K562 (cell line): ENCODE measurements around the gene ASPDH. TPM values are rescaled to one million over a fixed set of nuclear protein-coding genes. Genes with fewer than 3 reads are reported as not detected.

Source experiments
- E4F1 ChIP-seq: fragments of 250-450 bp; sonication (Bioruptor Pico); IDR thresholded peaks from 2 replicates; pipeline ENCODE4 v1.5.0; 2021; ENCODE audit warnings: mild to moderate bottlenecking, borderline replicate concordance
- ESRRB ChIP-seq: fragments of 250-450 bp; sonication (Bioruptor Pico); IDR thresholded peaks from 2 replicates; pipeline ENCODE4 v1.5.0; 2020; ENCODE audit warnings: mild to moderate bottlenecking, moderate library complexity, borderline replicate concordance
- FOSL1 ChIP-seq: fragments of 200-800 bp; sonication (Bioruptor generic); conservative IDR thresholded peaks from 2 replicates; pipeline ENCODE4 v1.6.1; 2016; ENCODE audit warnings: missing genetic modification characterization, missing compliant biosample characterization
- FOXM1 ChIP-seq, 2 experiments: fragments of 450-650 bp in 1 of 2; sonication (generic) in 1 of 2; formaldehyde crosslinking in 1 of 2; IDR thresholded peaks; 2 replicates each; pipeline versions ENCODE4 v1.6.1 to v1.9.0; 2017 to 2022; ENCODE audit warnings: low read depth in 2 of 2, mild to moderate bottlenecking in 2 of 2, missing genetic modification reagents in 1 of 2, moderate library complexity in 1 of 2
- FOXP1 ChIP-seq: sonication (generic); formaldehyde crosslinking; IDR thresholded peaks from 2 replicates; pipeline ENCODE4 v1.8.0; 2022; ENCODE audit warnings: mild to moderate bottlenecking, missing genetic modification reagents
- HDAC6 ChIP-seq: IDR thresholded peaks from 2 replicates; pipeline ENCODE4 v1.6.1; 2012; ENCODE audit warnings: low read depth, mild to moderate bottlenecking, control low read depth, inconsistent platforms, low read length, moderate library complexity
- NRF1 ChIP-seq, 2 experiments: fragments of 450-650 bp; IDR thresholded peaks in 1 of 2; conservative IDR thresholded peaks in 1 of 2; 2 replicates each; pipeline ENCODE4 v1.6.1; 2014; ENCODE audit warnings: mild to moderate bottlenecking in 2 of 2
- POLR2B ChIP-seq: fragments of 450-650 bp; IDR thresholded peaks from 2 replicates; pipeline ENCODE4 v1.6.1; 2018; ENCODE audit warnings: low read depth; ENCODE audit not compliant: partially characterized antibody
- PRMT5 ChIP-seq: sonication (generic); formaldehyde crosslinking; IDR thresholded peaks from 2 replicates; pipeline ENCODE4 v1.5.0; 2020; ENCODE audit warnings: missing genetic modification reagents
- THAP12 ChIP-seq: fragments of 250-450 bp; sonication (Bioruptor Pico); IDR thresholded peaks from 2 replicates; pipeline ENCODE4 v1.9.0; 2021; ENCODE audit warnings: mild to moderate bottlenecking, inconsistent platforms
- YBX1 ChIP-seq: fragments of 450-650 bp; IDR thresholded peaks from 2 replicates; pipeline ENCODE4 v1.7.1; 2016; ENCODE audit warnings: mild to moderate bottlenecking
- ZNF12 ChIP-seq: sonication (generic); formaldehyde crosslinking; IDR thresholded peaks from 2 replicates; pipeline ENCODE4 v1.4.0; 2020; ENCODE audit warnings: mild to moderate bottlenecking, missing genetic modification reagents
- ZNF232 ChIP-seq: sonication (generic); formaldehyde crosslinking; IDR thresholded peaks from 2 replicates; pipeline ENCODE4 v1.8.0; 2022; ENCODE audit warnings: mild to moderate bottlenecking, missing genetic modification reagents
- polyA plus RNA-seq, 8 experiments: library from polyadenylated mRNA; depleted of rRNA in 4 of 8; stranded (reverse) in 5 of 8; unstranded in 3 of 8; fragments of >200 nt; fragmentation: Nextera tagmentation in 2 of 8; fragmentation: Illumina TruSeq in 1 of 8; extraction: Ambion mirVana in 2 of 8; extraction: Trizol in 1 of 8; gene quantifications; 2 replicates each; pipeline versions ENCODE4 v1.2.1 to v1.2.3, GENCODE V29; 2011 to 2014; ENCODE audit warnings: inconsistent platforms in 1 of 8, missing spikeins in 1 of 8
- total RNA-seq, 7 experiments: library from RNA; depleted of rRNA in 6 of 7; stranded (reverse); fragments of >200 nt in 6 of 7; fragmentation: Illumina TruSeq in 2 of 7; extraction: Trizol in 2 of 7; gene quantifications; 2 replicates each; pipeline versions ENCODE4 v1.2.1 to v1.2.3, GENCODE V29; 2011 to 2021; ENCODE audit warnings: low replicate concordance in 1 of 7
- TF ChIP-seq, protein P1 (sequence below): sonication (generic); formaldehyde crosslinking; IDR thresholded peaks from 2 replicates; pipeline ENCODE4 v1.8.0; 2022; ENCODE audit warnings: mild to moderate bottlenecking, missing genetic modification reagents
- TF ChIP-seq, protein P2 (sequence below): sonication (generic); formaldehyde crosslinking; IDR thresholded peaks from 2 replicates; pipeline ENCODE4 v1.8.1; 2023; ENCODE audit warnings: mild to moderate bottlenecking, missing genetic modification reagents

Gene ASPDH
- total and polyA plus RNA-seq, 9 of the 15 experiments (the other 6 are each of a cell fraction or from before 2014, with no cell fraction given): not detected

GRCh38 chr19:50478901-50479715, 34.6 kb downstream of the ASPDH start (continued):
- no peak for TF ChIP-seq FOXM1 (IDR thresholded peaks at IDR 0.05; ENCODE audit: low read depth)
- TF ChIP-seq FOXM1 (CRISPR knock-in tag; IDR thresholded peaks at IDR 0.05; ENCODE audit: low read depth): no peak
- TF ChIP-seq, protein P1, sequence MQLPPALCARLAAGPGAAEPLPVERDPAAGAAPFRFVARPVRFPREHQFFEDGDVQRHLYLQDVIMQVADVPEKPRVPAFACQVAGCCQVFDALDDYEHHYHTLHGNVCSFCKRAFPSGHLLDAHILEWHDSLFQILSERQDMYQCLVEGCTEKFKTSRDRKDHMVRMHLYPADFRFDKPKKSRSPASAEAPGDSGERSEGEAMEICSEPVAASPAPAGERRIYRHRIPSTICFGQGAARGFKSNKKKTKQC (CRISPR knock-in tag): no peak
- no peak for TF ChIP-seq NRF1 (conservative IDR thresholded peaks at IDR 0.05 in 1 of 2, IDR thresholded peaks at IDR 0.05 in 1 of 2)
- TF ChIP-seq PRMT5: no peak
- no peak for TF ChIP-seq FOSL1 (tag)
- TF ChIP-seq FOXP1: no peak
- TF ChIP-seq ZNF232 (CRISPR knock-in tag): no peak
- TF ChIP-seq E4F1 (CRISPR knock-in tag): no peak
- no peak for TF ChIP-seq ESRRB (CRISPR knock-in tag)
- TF ChIP-seq ZNF12 (CRISPR knock-in tag): no peak
- no peak for TF ChIP-seq HDAC6
- TF ChIP-seq, protein P2, sequence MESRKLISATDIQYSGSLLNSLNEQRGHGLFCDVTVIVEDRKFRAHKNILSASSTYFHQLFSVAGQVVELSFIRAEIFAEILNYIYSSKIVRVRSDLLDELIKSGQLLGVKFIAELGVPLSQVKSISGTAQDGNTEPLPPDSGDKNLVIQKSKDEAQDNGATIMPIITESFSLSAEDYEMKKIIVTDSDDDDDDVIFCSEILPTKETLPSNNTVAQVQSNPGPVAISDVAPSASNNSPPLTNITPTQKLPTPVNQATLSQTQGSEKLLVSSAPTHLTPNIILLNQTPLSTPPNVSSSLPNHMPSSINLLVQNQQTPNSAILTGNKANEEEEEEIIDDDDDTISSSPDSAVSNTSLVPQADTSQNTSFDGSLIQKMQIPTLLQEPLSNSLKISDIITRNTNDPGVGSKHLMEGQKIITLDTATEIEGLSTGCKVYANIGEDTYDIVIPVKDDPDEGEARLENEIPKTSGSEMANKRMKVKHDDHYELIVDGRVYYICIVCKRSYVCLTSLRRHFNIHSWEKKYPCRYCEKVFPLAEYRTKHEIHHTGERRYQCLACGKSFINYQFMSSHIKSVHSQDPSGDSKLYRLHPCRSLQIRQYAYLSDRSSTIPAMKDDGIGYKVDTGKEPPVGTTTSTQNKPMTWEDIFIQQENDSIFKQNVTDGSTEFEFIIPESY (CRISPR knock-in tag): peak; percentile 79
- no peak for TF ChIP-seq POLR2B
- TF ChIP-seq YBX1: no peak
- TF ChIP-seq THAP12: no peak
